GM20000 (cell line): ENCODE data around the gene NHS.

Source experiments
- DNase-seq: peaks from one replicate; pipeline ENCODE4 v3.0.0; 2012; ENCODE audit warnings: low spot score
- CTCF ChIP-seq: IDR thresholded peaks from 2 replicates; pipeline ENCODE4 v1.5.1; 2012; ENCODE audit warnings: mild to moderate bottlenecking, control low read depth; ENCODE audit errors: extremely low read depth, missing control alignments

NHS gene

GRCh38 chrX:17549107-17549651, 174.2 kb downstream of the NHS start:
- DNase-seq = no peak
- no peak for TF ChIP-seq CTCF

- no peak for TF ChIP-seq CTCF
- DNase-seq = no peak
Measured at GRCh38 chrX:17550011-17550410, 175.0 kb downstream of the NHS start.

- TF ChIP-seq CTCF = no peak
- DNase-seq = no peak
Measured at GRCh38 chrX:17552044-17552650, 177.1 kb downstream of the NHS start.

GRCh38 chrX:17553469-17553868, 178.5 kb downstream of the NHS start:
- TF ChIP-seq CTCF = no peak
- no peak for DNase-seq

- DNase-seq = no peak
- TF ChIP-seq CTCF = no peak
Measured at GRCh38 chrX:17553961-17554482, 179.0 kb downstream of the NHS start.

- no peak for TF ChIP-seq CTCF
- DNase-seq = no peak
Measured at GRCh38 chrX:17554914-17555313, 179.9 kb downstream of the NHS start.

GRCh38 chrX:17555846-17556245, 180.8 kb downstream of the NHS start:
- no peak for TF ChIP-seq CTCF
- no peak for DNase-seq
